NB4 (cell line): Measurements from ENCODE around the gene SPEN.

Experiments
- MYC ChIP-seq: IDR thresholded peaks from 2 replicates; pipeline ENCODE4 v1.6.1; 2011; ENCODE audit warnings: low read depth, low read length
- POLR2A ChIP-seq: IDR thresholded peaks from 2 replicates; pipeline ENCODE4 v1.6.1; 2011; ENCODE audit warnings: mild to moderate bottlenecking; ENCODE audit not compliant: insufficient read length; ENCODE audit errors: extremely low read depth
- TF ChIP-seq, protein P1 (sequence below): IDR thresholded peaks from one replicate; pipeline ENCODE4 v1.5.1; 2012; ENCODE audit warnings: low read depth, low read length
- TF ChIP-seq, protein P2 (sequence below): IDR thresholded peaks from 2 replicates; pipeline ENCODE4 v1.6.1; 2011; ENCODE audit warnings: low read depth, low read length

GRCh38 chr1:15940110-15941043, 92.9 kb downstream of the SPEN start:
- TF ChIP-seq, protein P1, sequence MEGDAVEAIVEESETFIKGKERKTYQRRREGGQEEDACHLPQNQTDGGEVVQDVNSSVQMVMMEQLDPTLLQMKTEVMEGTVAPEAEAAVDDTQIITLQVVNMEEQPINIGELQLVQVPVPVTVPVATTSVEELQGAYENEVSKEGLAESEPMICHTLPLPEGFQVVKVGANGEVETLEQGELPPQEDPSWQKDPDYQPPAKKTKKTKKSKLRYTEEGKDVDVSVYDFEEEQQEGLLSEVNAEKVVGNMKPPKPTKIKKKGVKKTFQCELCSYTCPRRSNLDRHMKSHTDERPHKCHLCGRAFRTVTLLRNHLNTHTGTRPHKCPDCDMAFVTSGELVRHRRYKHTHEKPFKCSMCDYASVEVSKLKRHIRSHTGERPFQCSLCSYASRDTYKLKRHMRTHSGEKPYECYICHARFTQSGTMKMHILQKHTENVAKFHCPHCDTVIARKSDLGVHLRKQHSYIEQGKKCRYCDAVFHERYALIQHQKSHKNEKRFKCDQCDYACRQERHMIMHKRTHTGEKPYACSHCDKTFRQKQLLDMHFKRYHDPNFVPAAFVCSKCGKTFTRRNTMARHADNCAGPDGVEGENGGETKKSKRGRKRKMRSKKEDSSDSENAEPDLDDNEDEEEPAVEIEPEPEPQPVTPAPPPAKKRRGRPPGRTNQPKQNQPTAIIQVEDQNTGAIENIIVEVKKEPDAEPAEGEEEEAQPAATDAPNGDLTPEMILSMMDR: no peak
- TF ChIP-seq POLR2A (no peak), MYC (no peak)
- TF ChIP-seq, protein P2, sequence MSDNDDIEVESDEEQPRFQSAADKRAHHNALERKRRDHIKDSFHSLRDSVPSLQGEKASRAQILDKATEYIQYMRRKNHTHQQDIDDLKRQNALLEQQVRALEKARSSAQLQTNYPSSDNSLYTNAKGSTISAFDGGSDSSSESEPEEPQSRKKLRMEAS: no peak
